HTERT RPE-1 (cell line): ENCODE measurements around the gene PTGDS.
"Not testable (repeated sequence)": the region's sequence is repeated elsewhere in the genome, so short reads cannot be mapped to it uniquely, and the experiment has no call there.

ENCODE experiments used
- in situ Hi-C: fragments of 300-500 bp; cut with MboI; formaldehyde crosslinking; loops from 4 replicates; pipeline ENCODE4 v1.14.3; 2020; ENCODE audit warnings: low sequenced_read_pairs

The PTGDS gene

DNA sequence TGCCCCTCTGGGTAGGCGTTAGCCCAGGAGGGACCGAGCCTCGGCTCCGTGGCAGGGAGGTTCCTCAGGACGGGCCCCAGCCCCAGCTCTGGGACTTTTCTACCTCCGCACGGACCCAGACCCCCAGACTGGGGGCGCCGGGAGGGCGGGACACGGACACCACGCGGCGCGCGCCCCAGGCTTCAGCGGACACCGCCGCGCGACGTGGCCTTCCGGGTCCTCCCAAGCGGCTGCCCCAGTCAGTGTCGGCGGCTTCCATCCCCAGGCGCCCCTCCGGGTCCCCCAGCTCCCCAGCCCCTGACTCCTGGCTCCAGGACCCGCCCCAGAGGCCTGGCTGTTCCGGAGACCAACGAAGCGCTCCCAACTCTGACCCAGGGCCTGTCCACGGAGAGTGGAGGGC is 8.5 kb downstream of the PTGDS start:
- in situ Hi-C loops: no loop called here

DNA sequence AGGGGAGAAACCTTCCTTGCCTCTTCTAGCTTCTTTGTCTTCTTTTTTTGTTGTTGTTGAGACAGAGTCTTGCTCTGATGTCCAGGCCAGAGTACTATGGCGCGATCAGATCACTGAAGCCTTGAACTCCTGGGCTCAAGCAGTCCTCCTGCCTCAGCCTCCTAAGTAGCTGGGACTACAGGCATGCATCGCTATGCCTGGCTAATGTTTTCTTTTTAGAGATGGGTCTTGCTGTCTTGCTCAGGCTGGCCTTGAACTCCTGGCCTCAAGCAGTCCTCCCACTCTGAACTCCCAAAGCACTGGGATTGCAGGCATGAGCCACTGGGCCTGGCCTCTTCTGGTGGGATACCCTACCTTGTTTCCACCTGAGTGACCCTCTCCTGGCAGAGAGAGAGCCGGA is 11.6 kb downstream of the PTGDS start:
- in situ Hi-C loops: no loop called here

DNA sequence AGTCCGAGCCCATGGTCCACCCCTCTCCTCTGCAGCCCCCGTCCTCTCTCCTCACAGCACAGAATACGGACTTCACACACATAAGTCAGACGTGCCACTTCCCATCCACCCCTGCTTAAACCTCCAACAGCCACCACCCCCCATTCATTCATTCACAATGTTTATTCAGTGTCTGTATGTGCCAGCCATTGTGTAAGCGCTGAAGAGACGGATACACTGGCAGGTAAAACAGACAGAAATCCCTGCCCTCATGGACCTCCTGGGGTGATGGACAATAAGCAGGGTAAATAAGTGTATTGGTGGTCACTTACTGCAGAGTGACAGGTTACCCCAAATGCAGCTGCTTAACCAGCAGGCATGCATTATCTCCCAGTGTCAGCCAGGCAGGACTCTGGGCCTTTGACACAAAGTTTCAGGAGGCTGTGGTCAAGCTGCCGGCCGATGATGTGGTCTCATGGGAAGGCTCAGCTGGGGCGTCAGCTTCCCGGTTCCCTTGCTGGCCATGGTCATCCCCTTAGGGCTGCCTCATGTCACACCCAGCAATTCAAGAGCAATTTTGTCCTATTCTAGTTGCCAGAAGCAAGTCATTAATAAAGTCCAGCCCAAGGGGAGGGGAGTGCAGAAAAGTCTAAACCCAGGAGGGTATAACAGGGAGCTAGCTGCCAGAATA is 13.1 kb downstream of the PTGDS start:
- in situ Hi-C loops: no loop called here

DNA sequence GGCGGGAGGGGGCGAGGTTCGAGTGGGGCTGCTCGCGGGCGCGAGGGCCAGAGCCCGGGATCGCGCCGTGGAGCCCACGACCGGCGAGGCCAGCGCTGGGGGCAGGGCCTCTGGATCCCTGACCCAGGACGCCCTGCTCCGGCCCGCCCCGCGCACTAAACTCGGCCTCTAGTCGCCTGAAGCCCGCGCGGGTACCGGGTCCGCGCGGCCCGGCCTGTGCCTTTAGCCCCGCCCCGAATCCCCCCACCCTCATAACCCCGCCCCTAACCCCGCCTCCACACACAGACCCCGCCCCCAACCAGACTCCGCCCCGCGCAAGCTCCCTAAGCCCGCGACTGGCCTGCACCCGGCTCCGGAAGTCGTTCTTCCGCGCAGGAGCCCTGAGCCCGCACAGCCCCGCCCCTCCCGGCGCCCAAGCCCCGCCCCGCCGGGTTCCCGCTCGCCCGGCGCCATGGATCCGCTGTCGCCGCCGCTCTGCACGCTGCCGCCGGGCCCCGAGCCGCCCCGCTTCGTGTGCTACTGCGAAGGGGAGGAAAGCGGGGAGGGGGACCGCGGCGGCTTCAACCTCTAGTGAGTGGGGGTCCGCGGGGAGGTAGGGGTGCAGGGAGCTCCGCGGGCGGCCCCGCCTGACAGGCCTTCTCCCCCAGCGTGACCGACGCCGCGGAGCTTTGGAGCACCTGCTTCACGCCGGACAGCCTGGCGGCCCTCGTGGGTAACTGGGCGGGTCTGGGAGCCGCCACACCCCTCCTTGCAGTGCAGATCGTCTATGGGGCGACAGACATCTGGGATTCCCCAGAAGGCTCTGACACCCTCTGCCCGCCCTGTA is 14.9 kb downstream of the PTGDS start, which contains the start of gene PAXX:
Gene PAXX (plus strand): TSS at position 430 of the 826 bp plus-strand sequence. CDS start 22 bp downstream, at position 452.
- in situ Hi-C loops: no loop called here

DNA sequence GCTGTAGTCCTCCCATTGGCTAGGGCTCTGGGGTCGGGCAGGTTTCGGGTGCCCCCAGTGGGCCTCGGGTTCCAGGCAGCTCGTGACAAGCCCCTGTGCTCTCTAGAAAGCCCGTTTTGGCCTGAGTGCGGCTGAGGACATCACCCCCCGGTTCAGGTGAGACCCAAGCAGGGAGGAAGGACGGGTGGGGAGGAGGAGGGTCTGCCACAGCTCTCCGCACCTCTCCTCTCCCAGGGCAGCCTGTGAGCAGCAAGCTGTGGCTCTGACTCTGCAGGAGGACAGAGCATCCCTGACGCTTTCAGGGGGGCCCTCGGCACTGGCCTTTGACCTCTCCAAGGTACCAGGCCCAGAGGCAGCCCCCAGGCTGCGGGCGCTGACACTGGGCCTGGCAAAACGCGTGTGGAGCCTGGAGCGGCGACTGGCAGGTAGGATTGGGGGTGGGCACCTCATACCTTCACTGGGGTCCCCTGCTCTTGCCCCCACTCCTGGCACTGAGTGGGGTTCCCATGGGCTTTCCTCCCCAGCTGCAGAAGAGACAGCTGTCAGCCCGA is 15.6 kb downstream of the PTGDS start:
- in situ Hi-C loops: no loop called here

DNA sequence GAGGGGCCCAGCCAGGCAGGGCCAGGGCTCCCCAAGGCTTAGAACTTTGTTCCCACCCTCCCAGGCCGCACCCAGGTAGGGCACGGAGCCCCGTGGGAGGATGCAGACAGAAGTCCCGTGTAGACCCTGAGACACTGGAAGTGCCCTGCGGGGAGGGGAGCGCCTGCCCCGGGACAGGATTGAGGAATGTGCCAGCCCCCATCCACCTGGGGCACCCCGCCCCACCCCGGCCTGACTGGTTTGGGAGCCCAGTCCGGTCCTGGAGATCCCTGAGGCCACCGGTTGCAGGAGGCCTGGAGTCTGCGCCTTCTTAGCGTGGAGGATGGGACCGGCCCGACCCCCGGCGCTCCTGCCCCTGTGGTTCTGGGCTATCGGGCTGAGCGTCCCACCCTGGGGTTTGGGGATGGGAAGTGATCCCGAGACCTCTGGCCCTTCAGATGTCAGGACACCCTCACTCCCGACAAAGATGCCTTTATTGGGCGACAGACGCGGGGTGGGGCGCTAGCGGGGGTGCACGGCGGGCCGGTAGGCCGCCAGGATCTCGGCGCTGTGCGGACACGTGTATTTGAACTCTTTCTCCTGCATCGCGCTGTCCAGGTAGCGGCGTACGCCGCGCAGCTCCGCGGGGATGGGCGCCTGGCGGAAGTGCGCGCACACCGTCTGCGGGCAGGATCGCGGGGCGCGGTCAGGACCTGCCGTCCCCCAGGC is 17.0 kb downstream of the PTGDS start:
- in situ Hi-C loops: no loop called here

DNA sequence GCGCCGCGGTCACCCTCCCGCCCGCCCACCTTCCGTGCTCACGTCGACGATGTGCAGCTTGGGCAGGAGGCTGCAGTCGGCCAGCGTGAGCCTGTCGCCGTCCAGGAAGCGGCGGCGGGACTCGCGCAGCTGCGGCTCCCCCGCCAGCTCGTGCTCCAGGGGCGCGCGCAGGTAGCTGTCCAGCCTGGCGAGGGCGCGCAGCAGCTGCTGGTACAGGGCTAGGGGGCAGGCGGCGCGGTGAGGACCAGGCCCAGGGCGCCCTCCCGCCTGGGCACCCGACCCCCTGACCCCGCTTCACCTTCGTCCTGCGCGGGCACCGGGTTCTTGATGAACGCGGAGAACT is 17.6 kb downstream of the PTGDS start:
- in situ Hi-C loops: no loop called here

DNA sequence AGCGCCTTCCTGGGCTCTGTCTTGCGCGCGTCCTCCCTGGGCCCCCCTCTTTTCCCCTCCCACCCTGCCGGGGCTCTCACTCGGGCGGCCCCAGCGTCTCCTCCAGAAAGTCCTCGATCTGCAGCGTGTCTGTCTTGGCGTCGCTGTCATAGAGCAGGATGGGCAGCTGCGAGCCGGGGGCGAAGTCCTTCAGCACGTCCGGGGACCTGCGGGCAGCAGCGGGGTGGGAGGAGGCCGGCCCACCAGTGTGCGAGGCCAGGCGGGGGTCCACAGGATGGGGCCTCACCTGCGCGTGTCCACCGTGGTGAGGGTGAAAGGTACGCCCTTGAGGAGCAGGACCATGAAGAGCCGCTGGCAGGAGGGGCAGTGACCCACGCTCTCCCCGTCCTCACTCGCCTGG is 18.1 kb downstream of the PTGDS start:
- in situ Hi-C loops: no loop called here

DNA sequence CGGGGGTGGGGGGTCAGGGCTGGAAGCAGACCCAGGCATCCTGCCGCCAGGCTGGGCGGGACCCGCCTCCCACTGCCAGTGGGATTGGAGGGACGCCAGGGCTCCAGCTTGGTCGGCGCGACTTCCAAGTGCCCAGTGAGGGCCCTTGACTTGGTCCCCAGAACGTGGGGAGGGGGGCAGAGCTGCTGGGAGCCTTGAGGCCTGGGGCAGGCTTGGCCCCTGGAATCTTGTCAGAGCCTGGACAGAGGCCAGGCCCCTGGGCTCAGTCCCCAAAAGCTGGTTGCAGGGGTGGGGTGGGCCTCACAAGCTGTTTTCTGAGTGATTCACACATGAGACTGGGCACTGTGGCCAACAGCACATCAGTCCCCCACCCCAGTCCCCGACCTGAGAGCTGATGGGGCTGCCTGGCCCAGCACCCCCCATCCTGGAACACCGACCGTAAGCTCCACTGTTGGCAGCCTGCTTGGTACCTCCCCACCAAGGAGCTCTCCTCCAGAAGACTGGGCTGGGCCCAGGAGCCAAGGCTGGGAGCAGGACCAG is 18.5 kb downstream of the PTGDS start:
- in situ Hi-C loops: no loop called here

DNA sequence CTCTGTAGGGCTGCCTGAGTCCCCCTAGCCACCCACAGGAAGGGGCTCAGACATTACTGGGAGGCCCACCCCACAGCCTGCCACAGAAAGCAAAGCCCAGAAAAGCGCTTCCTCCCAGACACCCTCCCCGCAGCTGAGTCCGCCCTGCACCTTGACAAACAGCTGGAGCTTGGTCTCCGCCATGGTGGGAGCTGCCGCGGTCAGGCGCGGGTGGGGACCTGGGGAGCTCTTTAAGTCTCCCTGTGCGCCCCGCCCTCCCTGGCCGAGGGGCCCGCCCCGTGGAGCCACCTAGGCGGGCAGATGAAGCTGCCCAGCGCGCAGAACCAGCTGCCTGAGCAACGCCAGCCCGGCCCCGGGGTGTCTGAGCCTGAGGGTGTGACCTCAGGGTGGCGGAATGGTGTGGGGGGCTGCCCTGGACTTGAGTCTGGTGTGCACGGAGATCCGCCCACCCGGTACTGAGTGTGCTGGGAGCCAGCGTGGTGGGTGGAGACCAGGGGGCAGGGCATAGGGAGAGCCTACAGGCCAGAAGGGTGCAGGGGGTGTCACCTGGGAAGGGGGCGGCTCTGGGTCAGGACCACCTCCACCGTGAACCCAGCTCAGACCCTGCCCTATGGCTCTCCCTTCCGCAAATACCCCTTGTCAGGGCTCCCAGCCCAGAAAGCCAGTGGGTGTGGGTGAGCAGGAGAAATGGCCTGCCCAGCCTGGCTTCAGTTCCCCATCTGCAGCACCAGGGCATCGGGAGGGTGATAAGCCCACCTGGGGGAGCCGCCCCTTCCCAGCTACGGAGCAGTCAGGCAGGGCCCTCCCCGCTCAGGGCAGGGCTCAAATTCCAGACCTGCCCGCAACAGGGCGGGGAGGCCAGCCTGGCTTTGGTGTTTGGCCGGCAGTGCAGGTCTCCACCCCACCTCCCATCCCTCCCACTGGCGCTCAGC is 19.3 kb downstream of the PTGDS start, which contains the start of gene CLIC3:
Gene CLIC3 (minus strand): TSS at position 208 of the 932 bp plus-strand sequence. CDS start 25 bp downstream, at position 183.
- in situ Hi-C loops: no loop called here

DNA sequence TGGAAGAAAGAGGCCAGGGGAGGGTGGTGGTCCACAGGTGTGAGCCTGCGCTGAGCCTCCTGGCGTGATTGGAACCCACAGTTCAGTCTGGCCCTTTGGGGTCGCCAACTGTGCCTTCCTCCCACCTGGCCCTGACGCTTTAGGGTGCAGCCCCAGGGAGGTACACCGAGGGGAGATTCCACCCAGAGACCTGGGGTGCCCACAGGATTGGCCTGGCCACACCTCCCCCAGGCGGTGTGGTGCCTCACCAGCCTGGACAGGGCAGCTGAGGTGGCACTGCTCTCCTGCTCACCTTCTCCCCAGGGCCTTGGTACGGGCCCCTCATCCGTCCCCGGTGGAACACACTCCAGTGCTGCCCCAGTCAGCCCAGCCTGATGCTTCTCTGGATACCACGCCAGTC is 20.1 kb downstream of the PTGDS start:
- in situ Hi-C loops: no loop called here

DNA sequence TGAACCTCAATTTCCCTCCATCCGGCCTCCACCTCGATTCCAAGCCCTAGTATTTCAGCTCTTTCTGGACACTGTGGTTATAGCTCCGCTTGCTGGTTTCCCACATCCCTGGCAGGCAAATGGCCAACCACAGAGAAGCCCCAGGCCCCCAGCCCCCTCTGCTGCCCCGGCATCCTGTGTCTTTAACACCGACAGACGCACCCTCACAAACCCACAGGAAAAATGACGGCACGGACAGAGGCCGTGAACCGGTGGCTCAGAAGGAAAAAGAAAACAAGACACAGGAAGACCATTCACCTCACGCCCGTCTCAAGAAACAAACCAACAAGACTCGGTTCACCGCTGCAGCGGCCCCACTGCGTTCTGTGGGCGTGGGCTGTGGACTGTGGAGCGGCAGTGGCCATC is 20.5 kb downstream of the PTGDS start:
- in situ Hi-C loops: no loop called here

DNA sequence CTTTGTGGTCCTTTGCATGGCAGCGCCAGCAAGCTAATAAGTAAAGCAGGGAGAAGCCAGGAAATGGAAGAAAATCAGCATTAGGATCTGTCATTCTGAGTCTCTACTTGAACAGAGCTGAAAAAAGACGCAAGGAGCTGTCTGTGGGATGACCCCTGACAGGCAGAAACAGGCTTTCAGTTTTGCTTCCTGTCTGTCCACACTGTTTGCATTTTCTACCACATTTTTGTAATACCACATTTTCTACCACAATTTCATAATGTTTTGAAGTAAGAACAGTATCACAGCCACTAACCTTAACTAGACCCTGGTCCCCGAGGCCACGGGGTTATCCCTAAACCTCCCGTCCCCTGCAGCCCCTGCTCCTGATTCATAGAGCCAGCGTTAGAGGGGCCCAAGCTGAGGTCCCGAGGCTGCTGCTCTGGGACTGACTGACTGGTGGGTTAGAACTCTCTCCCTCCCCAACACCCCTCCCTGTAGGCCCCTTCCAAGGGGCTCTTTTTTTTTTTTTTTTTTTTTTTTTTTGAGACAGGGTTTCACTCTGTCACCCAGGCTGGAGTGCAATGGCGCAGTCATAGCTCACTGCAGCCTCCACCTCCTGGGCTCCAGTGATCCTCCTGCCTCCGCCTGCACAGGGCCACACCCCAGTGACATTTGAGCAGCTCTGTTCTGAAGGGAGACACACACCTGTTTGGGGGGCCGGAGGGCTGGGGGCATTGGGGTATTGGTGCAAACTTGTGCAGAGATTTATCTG is 23.1 kb downstream of the PTGDS start:
- in situ Hi-C loops: no loop called here

DNA sequence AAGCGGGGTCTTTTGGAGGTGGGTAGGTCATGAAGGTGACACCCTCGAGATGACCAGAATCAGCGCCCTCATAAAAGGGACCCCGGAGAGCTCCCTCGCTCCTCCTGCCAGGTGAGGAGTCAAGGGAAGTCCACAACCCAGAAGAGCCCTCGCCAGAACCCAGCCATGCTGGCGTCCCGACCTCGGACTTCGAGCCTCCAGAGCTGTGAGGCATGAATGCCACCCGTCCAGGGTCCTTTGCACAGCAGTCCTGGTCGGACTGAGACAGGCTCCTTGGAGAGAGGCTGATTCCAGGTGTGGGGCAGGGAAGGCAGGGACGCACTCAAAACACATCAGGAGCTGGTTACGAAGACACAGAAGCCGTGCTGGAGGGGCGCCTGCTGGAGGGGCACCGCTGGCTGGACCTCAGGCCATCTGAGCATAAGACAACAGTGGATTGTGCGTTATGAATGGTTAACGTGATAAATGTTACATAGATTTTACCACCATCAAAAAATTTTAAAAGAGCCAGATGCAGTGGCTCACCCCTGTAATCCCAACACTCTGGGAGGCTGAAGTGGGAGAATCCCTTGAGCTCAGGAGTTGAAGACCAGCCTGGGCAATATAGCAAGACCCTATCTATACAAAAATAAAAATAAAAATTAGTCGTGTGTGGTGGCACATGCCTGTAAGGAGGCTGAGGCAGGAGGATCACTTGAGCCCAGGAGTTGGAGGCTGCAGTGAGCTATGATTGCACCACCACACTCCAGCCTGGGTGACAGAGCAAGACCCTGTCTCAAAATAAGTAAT is 24.7 kb downstream of the PTGDS start:
- in situ Hi-C loops: no loop called here

DNA sequence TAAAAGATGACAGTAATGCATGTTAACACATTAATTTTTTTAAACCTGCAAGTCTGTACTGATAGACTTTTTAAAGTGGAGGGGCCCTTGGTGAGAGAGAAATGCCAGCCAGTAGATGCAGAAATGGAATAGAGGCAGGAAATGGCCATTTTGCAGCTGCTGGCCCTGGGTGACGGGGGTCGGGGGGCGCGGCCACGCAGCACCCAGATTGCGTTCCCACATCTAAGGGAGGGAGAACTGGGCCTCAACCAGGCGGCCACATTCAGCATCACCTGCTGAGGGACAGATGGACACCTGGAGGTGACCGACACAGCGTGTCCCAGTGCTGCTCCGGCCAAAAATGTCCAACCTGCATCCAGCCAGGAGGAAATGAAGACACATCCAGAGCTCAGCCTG is 25.3 kb downstream of the PTGDS start:
- in situ Hi-C loops: no loop called here

DNA sequence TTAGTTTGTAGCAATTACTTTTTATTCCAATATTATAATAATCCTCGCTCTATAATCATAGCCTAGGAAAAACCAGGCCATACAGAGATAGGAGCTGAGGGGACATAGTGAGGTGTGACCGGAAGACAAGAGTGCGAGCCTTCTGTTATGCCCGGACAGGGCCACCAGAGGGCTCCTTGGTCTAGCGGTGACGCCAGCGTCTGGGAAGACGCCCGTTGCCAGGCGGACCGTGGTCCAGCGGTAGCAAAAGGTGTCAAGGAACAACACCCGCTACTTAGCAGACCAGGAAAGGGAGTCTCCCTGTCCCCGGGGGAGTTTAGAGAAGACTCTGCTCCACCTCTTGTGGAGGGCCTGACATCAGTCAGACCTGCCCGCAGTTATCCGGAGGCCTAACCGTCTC is 27.0 kb downstream of the PTGDS start:
- in situ Hi-C loops: not testable (repeated sequence)

DNA sequence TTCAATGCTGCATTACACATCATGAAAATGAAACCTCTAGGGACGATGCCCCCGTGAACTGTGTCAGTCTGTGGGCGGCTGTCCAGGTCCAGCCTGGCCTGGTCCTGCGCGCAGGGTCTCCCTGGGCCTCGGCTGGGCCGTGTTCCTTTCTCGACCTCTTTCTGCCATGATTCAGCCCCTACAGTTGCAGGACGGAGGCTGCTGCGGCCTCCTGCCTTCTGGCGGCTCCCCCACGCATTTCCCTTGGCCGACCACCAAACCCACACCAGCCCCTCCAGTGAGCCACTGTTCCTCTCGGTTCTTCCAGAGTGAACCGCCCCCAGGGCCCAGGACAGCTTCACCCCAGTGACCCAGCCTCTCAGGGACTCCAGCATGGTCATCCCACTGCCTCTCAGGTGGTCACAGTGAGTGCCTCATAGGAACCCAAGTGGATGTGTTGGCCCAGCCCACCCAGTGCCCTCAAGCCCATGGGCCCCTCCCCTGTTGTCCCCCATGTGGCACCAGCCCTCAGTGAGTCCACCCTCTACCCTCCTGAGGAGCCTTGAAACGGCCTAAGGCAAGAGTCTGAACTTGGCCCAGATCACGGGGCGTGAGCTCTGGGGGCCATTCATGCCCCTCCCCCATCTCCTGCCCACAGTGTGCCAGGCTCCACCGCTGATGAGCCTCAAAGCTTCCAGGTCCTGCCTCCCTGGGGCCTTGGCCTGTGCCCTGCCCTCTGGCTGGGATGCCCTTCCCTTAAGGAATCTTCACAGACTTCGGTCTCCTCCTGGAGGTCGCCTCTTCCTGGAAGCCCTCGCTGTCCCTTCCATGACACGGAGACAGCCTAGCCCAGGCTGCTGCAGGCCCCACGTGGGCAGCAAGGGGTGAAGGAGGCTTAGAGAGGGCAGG is 29.1 kb downstream of the PTGDS start:
- in situ Hi-C loops: no loop called here
